ENCODE measurements around the gene KMT2C. TPM values are rescaled to one million over a fixed set of nuclear protein-coding genes. Genes with fewer than 3 reads are reported as not detected.

KMT2C gene
- polyA plus RNA-seq, 1 experiment: 16.7 TPM

DNA sequence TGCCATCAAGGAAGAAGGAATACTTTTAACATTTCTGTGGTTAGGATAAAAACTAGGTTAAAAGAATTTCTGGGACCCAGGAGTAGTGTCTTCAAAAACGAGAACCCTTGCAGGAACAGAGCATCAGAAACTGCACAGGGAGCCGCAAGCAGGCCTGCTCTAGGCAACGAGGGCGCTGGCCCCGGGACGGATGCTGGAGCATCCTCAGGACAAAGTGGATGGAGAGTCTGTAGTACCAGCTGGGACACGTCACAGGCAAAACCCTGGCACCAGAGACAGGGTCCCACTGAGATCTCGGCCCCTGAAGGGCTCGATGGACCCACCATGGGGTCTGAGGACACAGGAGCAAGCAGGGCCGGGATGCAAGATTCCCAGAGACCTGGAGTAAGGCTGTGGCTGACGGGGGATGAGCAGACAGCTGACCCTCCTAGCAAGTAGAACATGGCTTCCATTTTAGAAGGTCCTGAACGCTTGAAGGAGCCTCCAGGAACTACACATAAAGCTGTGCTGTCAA is 303.8 kb downstream of the KMT2C start:
- ChIA-PET CTCF (no interaction called here), POLR2A (no interaction called here)
- TF ChIP-seq, protein P1, sequence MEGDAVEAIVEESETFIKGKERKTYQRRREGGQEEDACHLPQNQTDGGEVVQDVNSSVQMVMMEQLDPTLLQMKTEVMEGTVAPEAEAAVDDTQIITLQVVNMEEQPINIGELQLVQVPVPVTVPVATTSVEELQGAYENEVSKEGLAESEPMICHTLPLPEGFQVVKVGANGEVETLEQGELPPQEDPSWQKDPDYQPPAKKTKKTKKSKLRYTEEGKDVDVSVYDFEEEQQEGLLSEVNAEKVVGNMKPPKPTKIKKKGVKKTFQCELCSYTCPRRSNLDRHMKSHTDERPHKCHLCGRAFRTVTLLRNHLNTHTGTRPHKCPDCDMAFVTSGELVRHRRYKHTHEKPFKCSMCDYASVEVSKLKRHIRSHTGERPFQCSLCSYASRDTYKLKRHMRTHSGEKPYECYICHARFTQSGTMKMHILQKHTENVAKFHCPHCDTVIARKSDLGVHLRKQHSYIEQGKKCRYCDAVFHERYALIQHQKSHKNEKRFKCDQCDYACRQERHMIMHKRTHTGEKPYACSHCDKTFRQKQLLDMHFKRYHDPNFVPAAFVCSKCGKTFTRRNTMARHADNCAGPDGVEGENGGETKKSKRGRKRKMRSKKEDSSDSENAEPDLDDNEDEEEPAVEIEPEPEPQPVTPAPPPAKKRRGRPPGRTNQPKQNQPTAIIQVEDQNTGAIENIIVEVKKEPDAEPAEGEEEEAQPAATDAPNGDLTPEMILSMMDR (IDR thresholded peaks at IDR 0.05; ENCODE audit: low read depth, low read length): no peak
- Histone ChIP-seq H3K9me3 (ENCODE audit: control insufficient read depth, insufficient read depth, low read length) (peaks cover 24% of the 10 kb centered on the region; the same call in 1 of the 2 replicates), H3K27me3 (ENCODE audit: control insufficient read depth, insufficient read depth, low read length) (no peaks in the 10 kb centered on the region), H3K4me3 (ENCODE audit: low read depth, low read length) (no peak overlapping the region), H3K27ac (ENCODE audit: low read depth, low read length) (no peak overlapping the region)
- DNase-seq (ENCODE audit: low read depth, low spot score): no peak

DNA sequence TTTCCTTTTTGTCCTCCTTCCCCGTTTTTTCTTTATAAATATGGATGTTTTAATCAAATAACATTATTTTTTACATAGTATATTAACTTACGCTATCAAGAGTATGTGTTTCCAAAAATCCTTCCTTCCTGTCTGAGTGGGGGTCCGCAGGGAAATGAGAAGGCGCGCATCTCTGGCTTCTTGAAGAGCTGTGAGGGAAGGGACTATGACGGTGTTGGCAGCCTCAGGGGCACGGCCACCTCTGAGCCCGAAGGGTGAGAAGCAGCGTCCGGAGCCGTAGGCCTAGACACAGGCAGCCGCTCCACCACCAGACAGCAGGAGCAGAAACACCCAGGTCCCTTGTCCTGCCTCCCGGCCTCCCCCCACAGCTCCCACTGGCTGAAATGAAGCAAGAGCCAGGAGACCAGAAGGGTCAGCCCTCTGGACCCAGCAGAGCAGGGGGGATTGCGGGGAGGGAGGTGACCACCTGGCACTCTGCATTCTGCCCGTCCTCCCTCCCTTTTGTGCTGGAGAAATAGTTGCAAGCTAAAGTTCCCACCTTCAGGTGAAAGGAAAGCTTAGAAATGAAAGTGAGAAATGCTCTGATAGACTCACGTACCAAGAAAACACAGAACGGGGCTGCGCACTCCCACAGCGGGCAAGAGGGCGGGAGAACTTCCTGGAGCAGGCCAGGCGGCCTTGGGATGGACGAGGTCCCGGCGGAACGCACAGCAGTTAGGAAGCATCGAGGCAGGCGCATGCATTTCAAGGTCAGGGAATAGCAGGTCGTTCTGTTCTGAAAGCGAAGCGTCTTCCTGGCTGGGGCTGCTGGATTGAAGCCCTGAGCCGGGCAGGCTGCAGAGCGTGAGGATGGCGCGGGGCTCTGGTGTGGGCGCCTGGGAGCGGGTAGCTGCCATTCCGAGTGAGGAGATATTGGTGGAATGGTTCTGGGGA is 304.9 kb downstream of the KMT2C start:
- CTCF ChIA-PET: no interaction called here
- no peak overlapping the region for H3K4me3 ChIP-seq (ENCODE audit: low read depth, low read length)
- peaks cover 25% of the 10 kb centered on the region; the same call in 1 of the 2 replicates for H3K9me3 ChIP-seq (ENCODE audit: control insufficient read depth, insufficient read depth, low read length)
- H3K27me3 ChIP-seq (ENCODE audit: control insufficient read depth, insufficient read depth, low read length): no peaks in the 10 kb centered on the region
- no peak overlapping the region for H3K27ac ChIP-seq (ENCODE audit: low read depth, low read length)
- no peak for DNase-seq (ENCODE audit: low read depth, low spot score)
- POLR2A ChIA-PET: no interaction called here
- TF ChIP-seq, protein P1 (IDR thresholded peaks at IDR 0.05; ENCODE audit: low read depth, low read length): no peak

DNA sequence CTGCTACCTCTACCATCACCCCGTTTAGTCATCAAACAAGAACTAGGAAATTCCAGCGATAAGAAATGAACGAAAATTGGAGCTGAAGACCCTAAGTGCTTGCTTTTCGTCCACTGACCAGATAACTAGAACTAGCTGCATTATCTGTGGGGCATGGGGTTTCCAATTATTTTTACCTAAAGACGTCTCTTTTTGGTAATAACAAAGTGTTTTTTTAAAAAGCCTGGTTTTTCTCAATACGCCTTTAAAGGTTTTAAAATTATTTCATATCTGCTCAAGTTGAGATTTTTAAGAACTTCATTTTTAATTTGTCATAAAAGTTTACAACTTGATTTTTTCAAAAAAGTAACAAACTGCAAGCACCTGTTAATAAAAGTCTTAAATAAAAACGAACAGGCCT is 306.1 kb downstream of the KMT2C start:
- H3K9me3 ChIP-seq (ENCODE audit: control insufficient read depth, insufficient read depth, low read length): peaks cover 25% of the 10 kb centered on the region; the same call in 1 of the 2 replicates
- ChIA-PET POLR2A (interaction anchor here (0.6 kb wide), 1 partner anchor 31 kb away, joined by 3 read pairs; no protein-coding TSS in a partner anchor), CTCF (no interaction called here)
- no peak overlapping the region for H3K4me3 ChIP-seq (ENCODE audit: low read depth, low read length)
- H3K27me3 ChIP-seq (ENCODE audit: control insufficient read depth, insufficient read depth, low read length): no peaks in the 10 kb centered on the region
- TF ChIP-seq, protein P1 (IDR thresholded peaks at IDR 0.05; ENCODE audit: low read depth, low read length): no peak
- DNase-seq (ENCODE audit: low read depth, low spot score): no peak
- H3K27ac ChIP-seq (ENCODE audit: low read depth, low read length): no peak overlapping the region

DNA sequence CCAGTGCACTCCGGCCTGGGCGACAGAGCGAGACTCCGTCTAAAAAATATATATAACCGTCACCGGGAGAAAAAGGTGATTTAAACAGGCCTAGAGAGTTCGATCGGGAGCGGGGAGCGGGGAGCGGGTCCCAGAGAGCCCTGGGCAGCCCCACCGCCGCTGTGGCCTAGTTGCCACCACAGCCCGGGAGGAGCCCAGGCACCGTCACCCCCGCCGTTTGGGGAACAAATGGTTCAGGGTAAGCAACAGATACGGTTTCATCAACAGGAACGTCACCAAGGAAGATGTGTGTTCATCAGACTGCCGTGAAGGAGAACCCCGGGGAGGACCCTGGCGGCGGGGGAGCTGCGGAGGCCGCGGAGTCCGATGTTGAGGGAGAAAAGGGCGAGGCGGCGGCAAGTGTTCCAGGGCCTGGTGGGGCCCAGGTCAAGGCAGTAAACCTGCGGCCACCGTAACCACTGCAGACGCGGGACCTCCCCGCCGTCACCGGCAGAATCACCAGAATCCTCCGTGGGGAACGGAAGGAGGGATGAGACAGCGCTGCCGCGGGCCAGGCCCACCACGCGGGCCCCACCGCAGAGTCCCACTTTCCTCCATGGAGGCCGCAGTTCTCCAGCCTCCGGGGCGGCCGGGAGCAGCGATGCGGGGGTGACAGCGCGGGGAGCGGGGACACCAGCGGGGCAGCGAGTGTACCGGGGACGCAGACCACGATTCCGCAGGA is 306.9 kb downstream of the KMT2C start:
- no peaks in the 10 kb centered on the region for H3K27me3 ChIP-seq (ENCODE audit: control insufficient read depth, insufficient read depth, low read length)
- peaks cover 27% of the 10 kb centered on the region; the same call in 1 of the 2 replicates for H3K9me3 ChIP-seq (ENCODE audit: control insufficient read depth, insufficient read depth, low read length)
- no peak for DNase-seq (ENCODE audit: low read depth, low spot score)
- no peak overlapping the region for H3K27ac ChIP-seq (ENCODE audit: low read depth, low read length)
- no peak overlapping the region for H3K4me3 ChIP-seq (ENCODE audit: low read depth, low read length)
- POLR2A ChIA-PET: no interaction called here
- TF ChIP-seq, protein P1 (IDR thresholded peaks at IDR 0.05; ENCODE audit: low read depth, low read length): no peak
- CTCF ChIA-PET: no interaction called here
